ENCODE data around the gene SOX6. TPM values are rescaled to one million over a fixed set of nuclear protein-coding genes. Genes with fewer than 3 reads are reported as not detected.

The SOX6 gene
- total RNA-seq, 1 experiment from 2014 or later: 6.4 TPM

- DNase-seq (ENCODE audit: low spot score): no peak
Observed at GRCh38 chr11:16193897-16194381, 162.4 kb downstream of the SOX6 start.

DNA sequence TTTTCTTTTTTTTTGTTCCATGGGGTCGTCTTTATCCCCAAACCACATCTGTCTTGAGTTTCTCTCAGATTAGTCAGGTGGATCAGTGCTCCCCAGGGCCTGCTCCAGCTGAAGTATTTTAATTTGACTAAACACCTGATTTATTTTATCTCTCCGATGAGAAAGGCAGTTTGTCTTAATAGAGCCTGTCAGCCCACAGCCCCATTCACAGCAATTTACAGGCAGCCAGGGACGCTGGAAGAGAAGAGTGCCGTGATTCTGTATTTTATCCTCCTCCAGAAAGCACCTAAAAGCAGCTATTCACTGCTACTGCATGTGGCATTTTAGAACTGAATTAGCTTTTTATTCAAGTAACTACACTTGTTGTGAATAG lies 164.5 kb downstream of the SOX6 start:
- no peak for DNase-seq (ENCODE audit: low spot score)

- DNase-seq (ENCODE audit: low spot score): no peak
Observed at GRCh38 chr11:16191212-16191867, 165.0 kb downstream of the SOX6 start.

DNA sequence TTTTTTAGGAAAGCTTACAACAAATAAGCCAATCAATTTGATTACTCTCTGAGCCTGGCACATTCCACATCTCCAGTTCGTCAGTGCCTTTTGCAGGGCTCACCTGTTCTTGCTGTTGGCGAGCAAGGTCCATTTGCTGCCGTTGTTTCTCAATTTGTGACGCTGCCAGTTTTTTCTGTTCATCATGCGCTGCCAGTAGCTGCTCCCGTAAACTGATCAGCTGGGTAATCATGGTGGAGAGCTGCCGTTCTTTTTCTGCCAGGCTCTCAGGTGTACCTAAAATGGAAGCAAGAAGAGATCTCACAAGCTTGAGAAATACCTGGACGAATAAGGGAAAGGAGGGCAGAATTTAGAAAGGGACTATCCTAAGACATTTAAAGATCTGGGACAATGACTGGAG lies 169.7 kb downstream of the SOX6 start:
- DNase-seq (ENCODE audit: low spot score): no peak

DNA sequence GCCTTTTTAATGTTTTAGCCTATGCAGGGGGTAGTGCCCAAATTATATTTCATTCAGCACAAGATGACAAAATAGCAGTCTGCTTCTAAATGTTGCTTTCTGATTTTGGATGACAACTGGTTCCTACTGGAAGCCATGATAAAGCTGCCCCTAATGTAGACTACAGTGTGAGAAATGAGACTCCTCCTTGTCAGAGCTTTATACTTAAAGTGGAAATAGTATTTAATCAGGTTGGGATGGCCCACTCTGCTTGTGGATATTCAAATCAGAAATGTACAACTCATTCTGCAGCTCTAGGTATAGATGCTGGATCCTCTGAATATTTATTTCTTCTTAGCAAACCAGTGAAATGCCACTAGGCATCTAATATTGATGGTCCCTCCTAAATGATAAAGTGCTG lies 171.3 kb downstream of the SOX6 start:
- no peak for DNase-seq (ENCODE audit: low spot score)

DNA sequence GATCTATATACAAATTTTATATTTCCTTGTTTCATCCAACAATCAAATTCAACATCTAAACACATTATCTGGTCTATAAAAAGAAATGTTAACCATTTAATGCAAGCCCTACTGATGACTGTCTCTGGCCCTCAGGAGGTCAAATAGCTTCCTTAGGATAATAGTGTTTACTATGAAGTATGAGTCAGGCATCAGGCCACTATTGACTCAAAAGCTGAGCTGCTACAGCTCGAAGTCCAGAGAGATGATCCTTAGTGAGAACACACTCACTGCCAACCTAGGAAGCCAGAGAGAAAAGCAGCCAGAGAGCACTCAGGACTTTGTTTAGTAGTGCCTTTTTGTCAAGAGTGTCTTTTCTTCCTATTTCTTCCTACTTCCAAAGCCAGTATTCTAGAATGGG lies 171.8 kb downstream of the SOX6 start:
- DNase-seq (ENCODE audit: low spot score): peak; percentile 67

DNA sequence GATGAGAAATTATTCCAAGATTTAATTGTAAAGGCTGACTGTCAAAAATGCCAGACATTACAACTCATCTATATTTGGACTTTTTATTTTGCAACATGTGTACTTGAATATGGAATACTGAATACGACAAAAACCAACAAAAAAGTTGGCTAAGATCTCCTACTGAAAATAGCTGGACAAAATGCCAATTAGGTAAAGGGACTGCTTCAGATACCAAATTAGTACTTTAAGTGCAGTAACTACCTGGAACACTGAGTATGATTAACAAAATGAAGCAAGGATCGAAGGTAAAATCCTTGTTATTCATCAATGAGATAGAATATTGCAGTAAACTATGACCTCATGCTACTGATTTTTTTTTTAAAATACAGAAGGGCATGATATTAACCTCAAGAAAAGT lies 173.8 kb downstream of the SOX6 start:
- DNase-seq (ENCODE audit: low spot score): no peak

- DNase-seq (ENCODE audit: low spot score): no peak
Observed at GRCh38 chr11:16180868-16181267, 175.5 kb downstream of the SOX6 start.

- no peak for DNase-seq (ENCODE audit: low spot score)
Observed at GRCh38 chr11:16179676-16180075, 176.7 kb downstream of the SOX6 start.

DNA sequence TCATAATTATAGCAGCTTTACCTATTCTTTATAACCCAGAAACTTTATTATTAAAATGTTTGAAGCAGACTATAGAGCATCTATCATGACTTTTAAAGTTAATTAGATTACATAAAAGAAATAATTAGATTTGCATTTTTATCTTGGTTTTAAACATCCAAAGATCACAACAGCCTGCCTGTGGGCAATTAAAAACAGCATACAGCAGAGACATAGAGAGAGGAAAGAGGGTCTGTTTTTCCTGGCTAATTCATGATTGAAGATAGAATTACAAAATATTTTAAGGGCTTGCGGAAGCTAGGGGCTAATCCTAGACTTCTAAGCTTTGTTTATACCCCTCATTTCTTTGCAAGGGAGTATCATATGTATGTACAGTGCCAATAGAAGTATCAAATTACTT lies 178.1 kb downstream of the SOX6 start:
- no peak for DNase-seq (ENCODE audit: low spot score)

- DNase-seq (ENCODE audit: low spot score): no peak
Observed at GRCh38 chr11:16177688-16178087, 178.7 kb downstream of the SOX6 start.

DNA sequence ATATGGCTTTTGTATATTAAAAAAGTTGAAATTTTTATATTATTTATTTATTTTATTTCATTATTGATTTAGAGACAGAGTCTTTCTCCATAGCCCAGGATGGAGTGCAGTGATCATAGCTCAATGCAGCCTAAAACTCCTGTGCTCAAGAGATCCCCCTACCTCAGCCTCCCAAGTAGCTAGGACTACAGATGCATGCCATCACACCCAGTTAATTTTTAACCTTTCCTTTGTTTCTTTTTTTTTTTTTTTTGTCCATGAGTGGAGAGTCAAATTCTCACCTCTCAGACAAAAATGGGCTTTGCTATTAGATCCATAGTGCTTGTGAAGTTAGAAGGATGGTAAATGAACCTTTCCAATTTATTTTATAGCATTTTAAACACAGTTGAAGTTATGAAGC lies 182.5 kb downstream of the SOX6 start:
- DNase-seq (ENCODE audit: low spot score): no peak

DNA sequence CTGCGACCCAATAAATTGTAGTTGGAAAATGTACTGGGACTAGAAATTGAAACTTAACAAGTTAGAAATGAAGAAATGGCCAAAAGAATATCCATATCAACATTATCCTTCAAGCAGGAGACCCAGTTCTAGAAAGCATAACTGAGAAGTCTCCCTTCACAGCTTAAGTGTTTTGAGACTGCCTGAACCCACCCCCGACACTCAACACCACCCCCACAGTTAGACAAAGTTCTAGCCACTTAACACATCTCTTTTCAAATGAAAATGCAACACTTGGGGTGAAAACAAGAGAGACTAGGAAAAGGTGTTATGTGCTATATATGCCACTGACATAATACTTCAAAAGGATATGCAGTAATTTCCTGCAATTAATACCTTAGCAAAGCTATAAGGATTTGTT lies 184.5 kb downstream of the SOX6 start:
- no peak for DNase-seq (ENCODE audit: low spot score)

DNA sequence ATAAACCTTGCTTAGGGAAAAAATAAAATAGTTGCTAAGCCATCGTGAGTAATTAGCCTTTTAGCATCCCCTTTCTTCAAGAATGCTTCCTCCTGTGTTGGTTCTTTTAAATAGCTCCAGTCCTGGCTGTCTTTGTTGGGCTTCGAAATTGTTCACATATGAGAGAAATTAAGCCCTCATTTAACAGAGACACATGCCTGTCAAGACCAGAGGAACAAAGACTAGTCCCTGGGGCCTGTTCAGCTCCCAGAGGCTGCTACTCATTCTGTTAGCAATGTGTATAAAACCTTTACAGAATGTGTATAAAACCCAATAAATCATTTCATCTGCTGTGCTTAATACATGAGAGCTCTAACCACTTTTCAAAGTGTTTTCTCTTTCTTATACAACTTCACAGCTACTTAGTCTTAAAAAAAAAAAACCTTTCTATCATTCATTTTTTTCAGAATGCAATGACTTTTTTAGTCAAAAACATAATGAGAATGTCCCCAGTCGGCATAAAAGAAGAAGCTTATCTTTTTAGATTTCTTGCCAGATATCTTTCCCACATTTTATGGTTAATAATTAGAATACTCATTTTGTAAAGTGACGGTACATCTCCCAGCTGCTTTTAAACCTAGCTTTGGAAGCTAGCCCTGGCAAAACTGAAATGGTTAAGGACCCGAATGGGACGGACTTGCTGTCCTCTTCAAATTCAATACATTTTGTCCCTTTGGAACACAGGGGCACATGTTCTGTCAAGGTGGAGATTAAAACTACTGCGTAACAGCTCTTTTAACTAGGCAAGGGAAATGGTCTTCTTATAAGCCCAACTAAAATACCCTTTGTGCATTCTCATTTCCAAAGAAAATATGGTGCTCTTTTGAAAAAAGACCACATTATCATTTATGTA lies 186.1 kb downstream of the SOX6 start:
- DNase-seq (ENCODE audit: low spot score): no peak

DNA sequence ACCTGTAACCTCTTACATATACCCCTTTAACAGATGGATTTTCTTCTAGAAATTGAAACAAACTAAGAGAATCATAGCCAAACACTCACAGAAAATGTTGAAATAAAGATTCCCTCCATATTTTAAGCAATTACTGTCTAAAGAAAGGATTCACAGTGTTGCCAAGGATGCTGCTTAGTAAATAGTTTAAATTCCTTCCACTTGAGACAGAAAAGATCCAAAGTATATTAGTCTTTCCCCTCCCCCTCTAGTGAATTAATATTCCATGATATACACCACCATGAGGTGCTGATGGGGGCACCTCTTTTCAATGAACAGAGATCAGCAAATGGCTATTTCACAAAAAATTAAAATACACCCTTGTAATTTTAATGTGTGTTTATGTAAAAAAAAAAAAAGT lies 186.8 kb downstream of the SOX6 start:
- no peak for DNase-seq (ENCODE audit: low spot score)

GRCh38 chr11:16167706-16168487 lies 188.4 kb downstream of the SOX6 start:
- no peak for DNase-seq (ENCODE audit: low spot score)

DNA sequence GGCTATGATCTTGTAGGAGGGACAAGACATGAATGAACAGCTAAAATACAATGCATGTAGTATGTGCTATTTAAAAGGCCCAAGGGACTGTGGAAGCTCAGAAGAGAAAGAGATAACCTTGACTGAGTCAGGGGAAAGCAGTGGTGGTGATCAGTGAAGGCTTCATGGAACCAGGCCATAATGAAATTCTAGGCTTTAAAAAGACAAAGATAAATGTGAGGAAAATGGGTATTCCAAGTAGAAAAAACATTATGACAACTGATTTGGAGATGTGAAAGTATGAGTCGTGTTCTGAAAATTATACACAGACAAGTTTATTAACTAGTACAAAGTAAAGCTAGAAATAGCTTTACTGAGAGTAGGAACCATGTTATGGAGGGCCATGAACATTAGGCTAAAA lies 189.8 kb downstream of the SOX6 start:
- no peak for DNase-seq (ENCODE audit: low spot score)

DNA sequence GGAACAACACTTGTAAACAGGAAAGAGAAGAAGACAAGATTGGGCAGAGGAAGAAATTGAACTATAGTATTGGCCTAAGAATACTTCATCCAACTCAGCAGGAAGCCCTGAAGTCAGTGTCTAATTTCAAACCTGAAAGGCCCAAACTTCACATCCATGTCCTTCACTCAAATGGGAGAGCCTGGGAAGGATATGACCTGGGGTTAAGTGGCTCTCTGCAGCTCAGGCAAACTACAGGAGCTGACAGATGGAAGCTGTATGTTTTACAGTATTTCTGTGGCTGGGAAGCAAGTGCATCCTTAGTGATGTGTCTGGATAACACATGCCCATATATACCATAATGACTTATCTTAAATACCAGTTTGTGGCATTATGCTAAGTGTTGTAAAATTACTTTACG lies 196.2 kb downstream of the SOX6 start:
- DNase-seq (ENCODE audit: low spot score): no peak

- DNase-seq (ENCODE audit: low spot score): no peak
Observed at GRCh38 chr11:16158426-16158994, 197.8 kb downstream of the SOX6 start.

DNA sequence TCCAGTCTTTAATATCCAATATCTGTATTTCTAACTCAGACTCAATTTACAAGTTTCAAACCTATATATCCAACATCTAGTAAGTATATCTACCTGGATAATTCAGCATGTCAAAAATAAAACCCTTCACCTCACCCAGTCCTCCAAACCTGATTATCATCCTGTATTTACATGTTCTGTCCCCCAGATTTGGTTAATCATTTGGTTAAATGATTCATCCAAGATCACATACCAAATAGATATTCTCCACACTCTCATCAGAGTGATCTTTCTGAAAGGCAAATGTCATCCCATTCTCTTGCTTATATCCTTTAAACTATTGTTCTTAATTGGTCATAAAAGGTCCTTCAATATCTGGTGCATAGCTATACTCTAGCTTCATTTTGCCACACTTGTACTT lies 199.0 kb downstream of the SOX6 start:
- DNase-seq (ENCODE audit: low spot score): no peak

GRCh38 chr11:16155448-16155847 lies 200.9 kb downstream of the SOX6 start:
- DNase-seq (ENCODE audit: low spot score): no peak

GRCh38 chr11:16154715-16155396 lies 201.5 kb downstream of the SOX6 start:
- no peak for DNase-seq (ENCODE audit: low spot score)

Data from H4 (cell line).